ENCODE data around the gene SOWAHC.

- no peak for TF ChIP-seq EZH2 (IDR thresholded peaks at IDR 0.05)
- TF ChIP-seq POLR2AphosphoS5 (IDR thresholded peaks at IDR 0.05; ENCODE audit: borderline replicate concordance, low read depth, low read length): no peak
- peak; percentile 14 for TF ChIP-seq FOXP2 (optimal IDR thresholded peaks at IDR 0.05; ENCODE audit: control extremely low read depth, extremely low read length, insufficient read depth)
Observed at GRCh38 chr2:109644571-109645275, 30.6 kb downstream of the SOWAHC start.
